ENCODE data around the gene USP32. TPM values are rescaled to one million over a fixed set of nuclear protein-coding genes. Genes with fewer than 3 reads are reported as not detected.

The USP32 gene
- total and polyA plus RNA-seq, 2 donors, result 18.2 to 63.7 TPM

DNA sequence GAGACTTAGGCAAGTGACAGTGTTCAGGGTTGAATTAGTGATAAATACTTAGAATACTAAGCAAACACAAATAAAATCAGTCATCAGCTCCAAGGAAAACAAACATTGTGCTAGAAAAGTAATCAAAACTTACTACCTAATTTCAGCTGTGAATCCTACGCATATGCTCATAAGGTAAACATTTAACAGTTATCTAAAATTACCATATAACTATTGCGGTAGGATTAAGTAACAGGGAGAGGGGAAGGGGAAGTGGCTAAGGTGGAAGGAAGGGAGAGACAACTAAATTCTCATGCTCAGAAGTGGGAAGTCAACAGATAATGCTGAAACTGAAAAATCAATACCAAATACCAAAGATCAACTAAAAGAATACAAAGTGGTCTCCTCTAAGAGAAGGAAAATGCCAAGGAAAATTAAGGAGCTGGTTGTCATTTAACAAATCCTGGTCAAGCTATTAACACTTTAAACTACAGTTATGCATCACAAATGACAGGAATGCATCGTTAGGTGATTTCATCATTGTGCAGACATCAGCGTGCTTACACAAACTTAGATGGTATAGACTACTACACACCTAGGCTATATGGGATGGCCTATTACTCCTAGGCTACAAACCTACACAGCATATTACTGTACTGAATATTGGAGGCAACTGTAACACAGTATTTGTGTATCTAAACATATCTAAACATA, 20.0 kb downstream of the USP32 start:
- H3K27ac ChIP-seq (ENCODE audit: low read depth), result no peak overlapping the region
- DNase-seq (ENCODE audit: extremely low spot score), result no peak
- 83% methylated on average over 4 of the region's 4 CpGs for WGBS
- no peaks in the 10 kb centered on the region for H3K4me1 ChIP-seq (ENCODE audit: insufficient read depth)
- H3K4me3 ChIP-seq (ENCODE audit: low read depth, low read length), result no peak overlapping the region
- no peaks in the 10 kb centered on the region for H3K36me3 ChIP-seq (ENCODE audit: insufficient read depth)

DNA sequence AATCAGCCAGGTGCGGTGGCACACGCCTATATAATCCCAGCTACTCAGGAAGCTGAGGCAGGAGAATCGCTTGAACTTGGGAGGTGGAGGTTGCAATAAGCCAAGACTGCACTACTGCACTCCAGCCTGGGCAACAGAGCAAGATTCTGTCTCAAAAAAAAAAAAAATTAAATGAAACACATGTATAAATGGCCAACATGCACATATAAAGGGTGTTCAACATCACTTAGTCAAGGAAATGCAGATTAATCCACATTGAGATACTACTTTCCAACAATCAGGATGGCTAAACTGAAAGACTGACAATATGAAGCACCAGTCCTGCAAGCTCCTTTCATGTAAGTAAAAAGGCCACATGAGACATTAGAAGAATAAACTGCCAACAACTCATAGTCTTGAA, 20.5 kb downstream of the USP32 start:
- Histone ChIP-seq H3K27ac (ENCODE audit: low read depth) (no peak overlapping the region), H3K36me3 (ENCODE audit: insufficient read depth) (no peaks in the 10 kb centered on the region), H3K4me1 (ENCODE audit: insufficient read depth) (no peaks in the 10 kb centered on the region), H3K4me3 (ENCODE audit: low read depth, low read length) (no peak overlapping the region)
- WGBS, result 97% methylated on average over 3 of the region's 3 CpGs
- DNase-seq (ENCODE audit: extremely low spot score), result no peak

DNA sequence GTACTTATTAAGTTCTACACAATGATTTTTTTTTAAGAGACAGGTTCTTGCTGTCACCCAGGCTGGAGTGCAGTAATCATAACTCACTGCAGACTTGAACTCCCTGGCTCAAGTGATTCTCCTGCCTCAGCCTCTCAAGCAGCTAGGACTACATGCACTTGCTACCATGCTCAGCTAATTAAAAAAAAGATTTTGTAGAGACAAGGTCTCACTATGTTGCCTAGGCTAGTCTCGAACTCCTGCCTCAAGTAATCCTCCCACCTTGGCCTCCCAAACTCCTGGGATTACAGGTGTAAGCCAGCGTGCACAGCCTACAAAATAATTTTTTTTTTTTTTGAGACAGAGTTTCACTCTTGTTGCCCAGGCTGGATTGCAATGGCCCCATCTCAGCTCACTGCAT, 22.2 kb downstream of the USP32 start:
- DNase-seq (ENCODE audit: extremely low spot score), result no peak
- Histone ChIP-seq H3K4me1 (ENCODE audit: insufficient read depth) (no peaks in the 10 kb centered on the region), H3K36me3 (ENCODE audit: insufficient read depth) (no peaks in the 10 kb centered on the region), H3K27ac (ENCODE audit: low read depth) (no peak overlapping the region), H3K4me3 (ENCODE audit: low read depth, low read length) (no peak overlapping the region)
- WGBS, result 97% methylated on average over 2 of the region's 2 CpGs

DNA sequence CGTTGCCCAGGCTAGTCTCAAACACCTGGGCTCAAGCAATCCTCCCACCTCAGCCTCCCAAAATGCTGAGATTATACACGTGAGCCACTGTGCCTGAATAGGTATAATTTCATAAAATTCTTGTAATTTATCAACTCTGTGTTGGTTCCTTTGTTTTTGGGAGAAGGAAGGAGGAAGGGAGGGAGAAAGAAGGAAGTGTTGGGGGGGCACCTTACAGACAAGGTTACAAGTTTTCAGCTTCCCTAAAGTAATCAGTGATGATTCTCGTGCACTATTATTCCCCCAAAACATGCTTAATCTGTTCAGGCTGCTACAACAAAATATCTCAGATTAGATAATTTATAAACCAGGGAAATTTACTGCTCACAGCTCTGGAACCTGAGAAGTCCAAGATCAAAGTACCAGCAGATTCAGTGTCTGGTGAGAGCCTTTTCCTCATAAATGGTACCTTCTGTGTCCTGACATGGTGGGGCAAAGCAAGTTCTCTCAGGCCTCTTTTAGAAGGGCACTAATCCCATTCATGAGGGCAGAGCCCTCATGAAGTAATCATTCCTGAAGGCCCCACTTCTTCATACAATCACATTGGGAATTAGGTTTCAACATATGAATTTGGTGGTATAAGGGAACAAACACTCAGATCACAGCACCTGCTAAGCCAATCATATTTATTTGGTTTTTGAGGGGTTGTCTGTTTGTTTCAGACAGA, 28.1 kb downstream of the USP32 start:
- no peaks in the 10 kb centered on the region for H3K4me1 ChIP-seq (ENCODE audit: insufficient read depth)
- WGBS, result 95% methylated on average over 3 of the region's 3 CpGs
- no peak for DNase-seq (ENCODE audit: extremely low spot score)
- no peak overlapping the region for H3K4me3 ChIP-seq (ENCODE audit: low read depth, low read length)
- no peaks in the 10 kb centered on the region for H3K36me3 ChIP-seq (ENCODE audit: insufficient read depth)
- no peak overlapping the region for H3K27ac ChIP-seq (ENCODE audit: low read depth)

DNA sequence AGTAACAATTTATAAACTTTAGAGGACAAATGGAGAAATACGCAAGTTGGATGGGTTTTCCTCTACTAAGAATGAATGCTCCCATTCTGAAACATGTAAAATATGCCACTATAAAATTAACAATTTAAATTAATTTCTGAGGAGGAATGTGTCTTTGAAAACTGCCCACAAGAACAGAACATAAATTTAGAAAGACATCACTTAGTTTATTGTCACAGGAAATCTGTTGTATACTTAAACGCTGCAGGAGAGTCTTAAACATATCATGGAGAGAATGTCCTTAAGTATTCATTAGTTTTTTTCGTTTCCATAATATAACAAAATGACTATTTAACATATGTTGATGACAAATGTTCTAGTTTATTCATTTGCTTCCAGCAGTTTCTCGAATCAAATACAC, 29.6 kb downstream of the USP32 start:
- Histone ChIP-seq H3K27ac (ENCODE audit: low read depth) (no peak overlapping the region), H3K4me3 (ENCODE audit: low read depth, low read length) (no peak overlapping the region), H3K36me3 (ENCODE audit: insufficient read depth) (no peaks in the 10 kb centered on the region), H3K4me1 (ENCODE audit: insufficient read depth) (no peaks in the 10 kb centered on the region)
- 69% methylated on average over 4 of the region's 4 CpGs for WGBS
- DNase-seq (ENCODE audit: extremely low spot score), result no peak

DNA sequence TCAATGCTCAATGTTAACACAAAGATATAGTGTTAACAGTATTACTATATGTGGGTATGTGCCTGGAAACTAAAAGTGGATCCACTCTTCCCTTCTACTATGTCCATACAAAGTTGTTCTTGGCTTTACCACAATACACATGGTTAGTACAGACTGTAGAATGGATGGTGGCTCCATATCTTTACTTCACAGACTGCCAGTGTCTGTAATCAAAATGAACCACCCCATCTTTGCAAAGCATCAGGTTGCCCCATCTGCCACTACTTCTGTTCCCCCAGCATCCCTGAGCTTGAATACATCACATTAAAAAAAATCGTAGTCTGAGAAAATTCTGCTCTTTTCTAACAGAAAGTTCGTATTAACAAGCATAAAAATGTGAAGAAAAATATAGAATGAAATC, 30.0 kb downstream of the USP32 start:
- DNase-seq (ENCODE audit: extremely low spot score), result no peak
- no peak overlapping the region for H3K27ac ChIP-seq (ENCODE audit: low read depth)
- no peaks in the 10 kb centered on the region for H3K36me3 ChIP-seq (ENCODE audit: insufficient read depth)
- no peak overlapping the region for H3K4me3 ChIP-seq (ENCODE audit: low read depth, low read length)
- H3K4me1 ChIP-seq (ENCODE audit: insufficient read depth), result no peaks in the 10 kb centered on the region
- 83% methylated on average over 2 of the region's 2 CpGs for WGBS

DNA sequence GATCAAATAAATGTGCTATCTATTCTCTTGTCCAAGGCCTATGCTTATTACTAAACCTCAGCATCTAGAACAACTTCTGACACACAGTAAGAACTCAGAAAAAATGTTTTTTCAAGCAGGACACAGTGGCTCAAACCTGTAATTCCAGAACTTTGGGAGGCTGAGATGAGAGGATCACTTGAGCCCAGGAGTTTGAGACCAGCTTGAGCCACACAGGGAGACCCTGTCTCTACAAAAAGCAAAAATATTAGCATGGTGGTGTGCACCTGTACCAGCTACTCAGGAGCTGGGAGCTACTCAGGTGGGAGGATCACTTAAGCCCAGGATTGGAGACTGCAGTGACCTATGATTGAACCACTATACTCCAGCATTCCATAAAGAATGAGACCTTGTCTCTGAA, 32.5 kb downstream of the USP32 start:
- no peak for DNase-seq (ENCODE audit: extremely low spot score)
- Histone ChIP-seq H3K27ac (ENCODE audit: low read depth) (no peak overlapping the region), H3K36me3 (ENCODE audit: insufficient read depth) (no peaks in the 10 kb centered on the region)

DNA sequence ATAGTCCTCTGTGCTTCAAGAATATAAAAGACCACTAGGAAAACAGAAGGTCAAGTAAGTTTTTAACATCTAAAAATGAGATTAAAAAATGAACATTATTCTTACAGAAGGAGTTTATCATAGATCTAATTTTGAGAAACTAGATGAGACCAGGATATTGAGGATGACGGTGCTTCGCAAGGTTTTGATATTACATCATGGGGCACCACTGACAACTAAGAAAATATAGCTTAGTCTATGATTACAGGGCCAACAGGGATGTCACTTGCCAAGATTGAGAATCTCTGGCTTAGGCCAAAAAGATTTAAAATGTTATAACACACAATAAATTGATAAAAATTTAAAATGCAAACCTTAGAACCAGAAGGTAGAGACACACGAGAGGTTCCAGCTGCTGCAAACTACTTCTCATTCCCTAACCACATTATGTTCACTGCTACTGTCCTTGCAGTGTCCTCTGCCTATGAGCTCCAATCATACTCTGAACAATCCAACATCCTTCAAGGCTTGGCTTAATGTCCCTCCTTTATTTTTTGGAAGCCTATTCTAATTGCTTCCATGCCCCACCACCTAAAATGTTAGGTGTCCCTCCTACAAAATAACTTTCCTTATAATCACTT, 33.2 kb downstream of the USP32 start:
- 74% methylated on average over 3 of the region's 3 CpGs for WGBS
- no peak overlapping the region for H3K27ac ChIP-seq (ENCODE audit: low read depth)
- no peaks in the 10 kb centered on the region for H3K36me3 ChIP-seq (ENCODE audit: insufficient read depth)
- H3K4me3 ChIP-seq (ENCODE audit: low read depth, low read length), result no peak overlapping the region
- no peak for DNase-seq (ENCODE audit: extremely low spot score)
- no peaks in the 10 kb centered on the region for H3K4me1 ChIP-seq (ENCODE audit: insufficient read depth)

More for the DNA sequence above, 32.5 kb downstream of the USP32 start:
- Histone ChIP-seq H3K4me3 (ENCODE audit: low read depth, low read length) (no peak overlapping the region), H3K4me1 (ENCODE audit: insufficient read depth) (no peaks in the 10 kb centered on the region)

DNA sequence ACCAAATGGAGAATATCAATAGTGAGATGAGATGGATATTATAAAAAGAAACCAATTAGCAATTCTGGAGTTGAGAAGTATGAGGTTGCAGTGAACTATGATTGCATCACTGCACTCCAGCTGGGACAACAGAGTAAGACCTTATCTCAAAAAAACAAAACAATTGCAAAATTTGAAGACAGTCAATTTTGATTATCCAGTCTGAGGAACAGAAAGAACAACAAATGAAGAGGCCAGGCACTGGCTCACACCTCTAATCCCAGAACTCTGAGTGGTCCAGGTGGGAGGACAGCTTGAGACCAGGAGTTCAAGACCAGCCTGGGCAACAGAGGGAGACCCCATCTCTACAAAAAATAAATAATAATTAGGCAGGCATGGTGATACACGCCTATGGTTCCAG, 35.0 kb downstream of the USP32 start:
- Histone ChIP-seq H3K4me3 (ENCODE audit: low read depth, low read length) (no peak overlapping the region), H3K4me1 (ENCODE audit: insufficient read depth) (no peaks in the 10 kb centered on the region), H3K36me3 (ENCODE audit: insufficient read depth) (no peaks in the 10 kb centered on the region), H3K27ac (ENCODE audit: low read depth) (peak overlapping the region; percentile 32)
- DNase-seq (ENCODE audit: extremely low spot score), result no peak
- WGBS, result 56% methylated on average over 1 of the region's 1 CpG

DNA sequence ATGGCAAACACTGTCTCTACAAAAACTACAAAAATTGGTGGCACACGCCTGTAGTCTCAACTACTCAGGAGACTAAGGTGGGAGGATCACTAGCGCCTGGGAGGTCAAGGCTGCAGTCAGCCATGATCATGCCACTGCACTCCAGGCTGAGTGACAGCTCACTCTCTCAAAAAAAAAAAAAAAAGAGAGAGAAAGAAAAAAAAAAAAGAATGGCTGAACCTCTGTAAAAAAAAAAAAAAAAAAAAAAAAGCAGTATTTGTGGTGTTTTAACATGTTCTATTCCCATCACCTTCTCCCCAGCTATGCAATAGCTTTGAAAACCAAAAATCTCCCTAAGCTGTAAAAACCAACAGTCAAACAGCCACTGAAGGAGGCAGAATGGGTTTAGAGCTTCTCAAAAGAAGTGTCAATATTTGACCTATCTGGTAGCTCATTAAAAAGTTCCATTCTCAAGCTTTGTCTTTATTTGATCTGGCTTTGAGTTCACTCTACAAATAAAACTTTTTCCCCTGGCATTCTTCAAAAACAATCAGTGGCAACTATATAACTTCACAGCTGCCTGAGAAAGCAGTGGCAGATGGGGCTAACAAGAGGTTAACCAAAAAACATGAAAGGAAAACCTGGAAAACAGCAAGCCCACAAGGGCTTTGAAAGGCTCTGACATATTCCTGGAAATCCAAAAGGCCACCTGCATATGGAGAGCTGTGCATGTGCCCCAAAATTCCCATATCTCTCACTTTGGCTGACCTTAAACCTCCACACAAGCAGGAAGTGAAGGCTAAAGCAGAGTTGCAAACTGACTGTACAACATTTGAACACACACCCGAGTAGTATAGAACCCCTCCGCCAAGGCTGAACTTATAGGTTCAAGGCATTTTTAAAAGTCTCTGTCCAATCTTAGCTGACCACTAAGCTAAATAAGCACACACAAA, 36.0 kb downstream of the USP32 start:
- no peak overlapping the region for H3K27ac ChIP-seq (ENCODE audit: low read depth)
- no peak for DNase-seq (ENCODE audit: extremely low spot score)
- no peaks in the 10 kb centered on the region for H3K36me3 ChIP-seq (ENCODE audit: insufficient read depth)
- H3K4me3 ChIP-seq (ENCODE audit: low read depth, low read length), result no peak overlapping the region
- WGBS, result 95% methylated on average over 4 of the region's 4 CpGs
- H3K4me1 ChIP-seq (ENCODE audit: insufficient read depth), result no peaks in the 10 kb centered on the region

DNA sequence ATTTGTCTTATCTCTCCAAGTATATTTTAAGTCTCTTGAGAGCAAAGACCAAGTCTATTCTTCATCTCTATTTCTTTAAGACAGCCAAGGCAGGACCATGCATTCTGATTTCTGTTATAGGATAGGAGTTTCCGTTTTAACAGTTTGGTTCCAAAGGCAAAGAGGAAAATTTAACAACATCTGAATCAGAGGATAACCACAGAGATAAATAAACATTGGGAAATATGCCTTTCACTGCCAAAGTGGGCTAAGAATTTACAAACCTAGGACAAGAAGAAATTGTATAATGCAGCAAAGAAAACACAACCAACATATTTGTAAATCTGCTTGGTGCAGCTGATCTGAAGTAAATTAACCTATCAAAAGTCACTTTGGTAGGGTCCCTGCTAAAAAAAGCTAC, 37.7 kb downstream of the USP32 start:
- no peak for DNase-seq (ENCODE audit: extremely low spot score)
- WGBS, result 25% methylated on average over 1 of the region's 1 CpG
- Histone ChIP-seq H3K27ac (ENCODE audit: low read depth) (no peak overlapping the region), H3K4me1 (ENCODE audit: insufficient read depth) (no peaks in the 10 kb centered on the region), H3K36me3 (ENCODE audit: insufficient read depth) (no peaks in the 10 kb centered on the region), H3K4me3 (ENCODE audit: low read depth, low read length) (no peak overlapping the region)

DNA sequence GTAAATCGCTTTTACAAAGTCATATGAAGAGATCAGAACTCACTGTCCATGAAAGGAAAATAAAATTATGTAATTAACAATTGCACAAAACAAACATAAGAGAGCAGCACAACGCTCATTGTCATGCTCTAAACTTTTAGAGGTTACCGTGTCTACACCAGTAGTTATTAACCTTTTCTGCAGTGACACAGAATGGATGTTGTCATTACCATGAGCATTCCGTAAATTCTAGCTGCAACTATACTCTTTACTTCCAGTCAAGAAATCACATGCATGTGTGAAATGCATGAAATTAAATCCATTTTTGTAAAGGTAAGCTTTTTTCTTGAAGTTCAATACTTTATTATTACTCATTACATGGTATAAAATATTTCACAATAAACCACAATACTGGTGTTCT, 38.2 kb downstream of the USP32 start:
- no peak for DNase-seq (ENCODE audit: extremely low spot score)
- 80% methylated on average over 4 of the region's 4 CpGs for WGBS
- no peak overlapping the region for H3K4me3 ChIP-seq (ENCODE audit: low read depth, low read length)

DNA sequence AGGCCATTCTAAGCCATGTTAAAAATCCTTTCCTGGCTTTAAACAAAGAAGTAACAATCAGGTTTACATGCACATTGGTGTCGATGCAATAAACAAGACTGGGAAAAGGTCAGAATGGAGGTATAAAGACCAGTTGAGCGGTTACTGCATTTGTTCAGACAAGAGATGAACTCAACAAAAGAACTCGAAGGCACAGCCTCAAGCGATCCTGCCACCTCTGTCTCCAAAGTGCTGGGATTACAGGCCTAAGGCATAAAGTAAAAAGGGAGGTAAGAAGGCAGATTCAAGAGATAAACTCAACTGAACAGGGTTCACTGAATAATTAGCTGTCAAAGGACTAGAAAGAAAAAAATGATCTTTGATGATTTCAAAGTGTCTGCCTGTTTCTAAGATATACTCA, 39.4 kb downstream of the USP32 start:
- WGBS, result 92% methylated on average over 4 of the region's 4 CpGs
- no peak overlapping the region for H3K4me3 ChIP-seq (ENCODE audit: low read depth, low read length)
- no peak for DNase-seq (ENCODE audit: extremely low spot score)
- H3K4me1 ChIP-seq (ENCODE audit: insufficient read depth), result no peaks in the 10 kb centered on the region
- no peak overlapping the region for H3K27ac ChIP-seq (ENCODE audit: low read depth)
- no peaks in the 10 kb centered on the region for H3K36me3 ChIP-seq (ENCODE audit: insufficient read depth)

More for the DNA sequence above, 38.2 kb downstream of the USP32 start:
- Histone ChIP-seq H3K36me3 (ENCODE audit: insufficient read depth) (no peaks in the 10 kb centered on the region), H3K4me1 (ENCODE audit: insufficient read depth) (no peaks in the 10 kb centered on the region), H3K27ac (ENCODE audit: low read depth) (no peak overlapping the region)
